Heart right ventricle (tissue), 16 donors: ENCODE data around the gene LAX1. TPM values are rescaled to one million over a fixed set of nuclear protein-coding genes. Genes with fewer than 3 reads are reported as not detected.
A peak's percentile ranks its signal among the peaks of the same experiment; 100 is the strongest.

Source experiments
- ATAC-seq, 8 donors: fragments of 200-7000 bp; cut with Tn5 transposase; one replicate each; pipeline ENCODE4 v1.9.1; 2020; ENCODE audit warnings: mild to moderate bottlenecking in 8 of 8, moderate library complexity in 8 of 8, moderate number of reproducible peaks in 1 of 8
- DNase-seq, 2 donors: peaks; one replicate each; pipeline ENCODE4 v3.0.0-alpha.2; 2020
- H3K27ac ChIP-seq, 10 donors: fragments of 200-600 bp; sonication (generic) in 2 of 10; one replicate each; pipeline versions ENCODE4 v1.5.0 to v1.8.0; 2020 to 2022; ENCODE audit warnings: mild to moderate bottlenecking in 3 of 10
- H3K27me3 ChIP-seq, 7 donors: fragments of 200-600 bp; one replicate each; pipeline ENCODE4 v1.8.0; 2021 to 2022; ENCODE audit warnings: mild to moderate bottlenecking in 2 of 7
- H3K36me3 ChIP-seq, 9 donors: fragments of 200-600 bp; sonication (generic) in 1 of 9; one replicate each; pipeline versions ENCODE4 v1.5.0 to v1.8.0; 2020 to 2022; ENCODE audit warnings: mild to moderate bottlenecking in 2 of 9
- H3K4me1 ChIP-seq, 9 donors: fragments of 200-600 bp; sonication (generic) in 1 of 9; one replicate each; pipeline versions ENCODE4 v1.5.0 to v1.8.0; 2020 to 2022; ENCODE audit warnings: mild to moderate bottlenecking in 4 of 9
- H3K4me3 ChIP-seq, 10 donors: fragments of 200-600 bp; sonication (generic) in 2 of 10; one replicate each; pipeline versions ENCODE4 v1.5.0 to v1.8.0; 2020 to 2022; ENCODE audit warnings: mild to moderate bottlenecking in 7 of 10, moderate library complexity in 2 of 10
- H3K9me3 ChIP-seq, 11 donors: fragments of 200-600 bp in 10 of 11; sonication (generic) in 2 of 11; one replicate each; pipeline versions ENCODE4 v1.5.0 to v1.8.0; 2013 to 2022; ENCODE audit warnings: mild to moderate bottlenecking in 2 of 11, control low read depth in 1 of 11, moderate library complexity in 1 of 11
- whole genome bisulfite sequencing, 2 donors: extraction: QIAGEN DNeasy Blood & Tissue Kit; methylation state at CpG; one replicate each; pipeline ENCODE4 v1.1.7; 2013; ENCODE audit warnings: inconsistent platforms in 1 of 2; 5-methylcytosine and 5-hydroxymethylcytosine counted together
- intact Hi-C, 10 donors: fragments of 100-400 bp; cut with DNase I; formaldehyde crosslinking; loops; one replicate each; pipeline versions ENCODE4 v1.11.1 to v1.14.2; 2022
- polyA plus RNA-seq, 2 donors: library from polyadenylated mRNA; stranded (reverse); fragments of 200-250 nt; gene quantifications; one replicate each; pipeline ENCODE4 v1.2.3, GENCODE V29; 2013
- total RNA-seq, 10 donors: library from RNA; stranded (reverse); fragmentation: NEBNext Ultra II Directional in 3 of 10; extraction: Animal tissue kit (Norgen Biotek cat#: 25700) in 3 of 10; gene quantifications; one replicate each; pipeline versions ENCODE4 v1.2.1 to v1.2.4, GENCODE V29; 2021 to 2023
- TF ChIP-seq, protein P1 (sequence below), 9 donors: fragments of 200-600 bp; sonication (generic) in 2 of 9; IDR thresholded peaks; one replicate each; pipeline versions ENCODE4 v1.5.0 to v1.8.0; 2021 to 2022; ENCODE audit warnings: antibody characterized with exemption in 9 of 9, mild to moderate bottlenecking in 5 of 9, moderate library complexity in 1 of 9
- donor health status: Arrhythmogenic right ventricular cardiomyopathy.
- donor health status: ischemic (EF 13 %, LVEDD 7.1; RV severe dilation, severe dysfunction).
- donor health status: healthy with polysubstance abuse.
- donor health status: DM: no; HTN: yes; CAD: no.
- donor health status: DM: no; HTN: no; CAD: no.
- donor health status: ischemic (EF 25% LVEDD 6.9; RV normal size, moderate dysfunction).
- donor health status: ischemic (EF 25% LVEDD 5.7; RV mildly dilated, moderate dysfunction).
- donor health status: healthy.
- donor health status: DM: yes; HTN: yes; CAD: no.
- donor health status: Ischemic cardiomyopathy.
- donor health status: ischemic (EF 35%, LVEDD 5.7; RV mildly dilated, moderate dysfunction).
- donor health status: nonischemic (EF 11% LVEDD 7.7; RV severe dilation, severe dysfunction).
- donor health status: DM: yes; HTN: yes; CAD: no.
- donor health status: PGD.
- donor health status: ischemic (EF 29% LVEDD 5.4; RV normal size, mild dysfunction).
- donor health status: nonischemic (EF 23%, LVEDD 6.1; RV moderate dilation, normal function).

LAX1 gene
- total and polyA plus RNA-seq, 12 donors: 0.03 to 1.3 (median 0.17) TPM; not detected in 2

DNA sequence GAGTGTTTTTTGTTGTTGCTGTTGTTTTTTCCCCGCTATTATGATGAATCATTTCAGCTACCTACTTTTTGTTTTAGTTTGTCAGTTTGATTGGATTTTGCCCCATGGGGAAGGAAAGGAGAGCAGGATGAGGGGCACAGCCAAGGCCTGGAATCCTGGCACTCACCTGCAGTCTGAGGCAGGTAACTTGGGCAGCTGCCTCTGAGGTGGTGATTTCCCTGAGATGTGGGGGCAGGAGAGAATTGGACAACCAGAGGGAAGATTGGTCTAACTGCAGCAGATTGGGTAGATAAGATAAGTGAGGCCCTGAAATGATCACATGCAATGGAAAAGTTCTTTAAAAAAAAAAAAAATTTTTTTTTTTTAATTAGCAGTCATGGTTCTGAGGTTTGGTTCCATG lies 1.5 kb upstream of the LAX1 start:
- Histone ChIP-seq H3K27ac (peak overlapping the region in 1 of 10 donors; percentile 88), H3K4me1 (peaks cover 0 to 9% (median 0%) of the 10 kb centered on the region in 9 donors), H3K9me3 (no peaks in the 10 kb centered on the region), H3K36me3 (no peaks in the 10 kb centered on the region), H3K4me3 (no peak overlapping the region), H3K27me3 (no peaks in the 10 kb centered on the region)
- intact Hi-C loops: no loop called here
- ATAC-seq (no peak), DNase-seq (no peak)
- TF ChIP-seq, protein P1, sequence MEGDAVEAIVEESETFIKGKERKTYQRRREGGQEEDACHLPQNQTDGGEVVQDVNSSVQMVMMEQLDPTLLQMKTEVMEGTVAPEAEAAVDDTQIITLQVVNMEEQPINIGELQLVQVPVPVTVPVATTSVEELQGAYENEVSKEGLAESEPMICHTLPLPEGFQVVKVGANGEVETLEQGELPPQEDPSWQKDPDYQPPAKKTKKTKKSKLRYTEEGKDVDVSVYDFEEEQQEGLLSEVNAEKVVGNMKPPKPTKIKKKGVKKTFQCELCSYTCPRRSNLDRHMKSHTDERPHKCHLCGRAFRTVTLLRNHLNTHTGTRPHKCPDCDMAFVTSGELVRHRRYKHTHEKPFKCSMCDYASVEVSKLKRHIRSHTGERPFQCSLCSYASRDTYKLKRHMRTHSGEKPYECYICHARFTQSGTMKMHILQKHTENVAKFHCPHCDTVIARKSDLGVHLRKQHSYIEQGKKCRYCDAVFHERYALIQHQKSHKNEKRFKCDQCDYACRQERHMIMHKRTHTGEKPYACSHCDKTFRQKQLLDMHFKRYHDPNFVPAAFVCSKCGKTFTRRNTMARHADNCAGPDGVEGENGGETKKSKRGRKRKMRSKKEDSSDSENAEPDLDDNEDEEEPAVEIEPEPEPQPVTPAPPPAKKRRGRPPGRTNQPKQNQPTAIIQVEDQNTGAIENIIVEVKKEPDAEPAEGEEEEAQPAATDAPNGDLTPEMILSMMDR (IDR thresholded peaks at IDR 0.05): no peak
- WGBS, 2 donors: 85 to 95% methylated on average over 1 of the region's 1 CpG

DNA sequence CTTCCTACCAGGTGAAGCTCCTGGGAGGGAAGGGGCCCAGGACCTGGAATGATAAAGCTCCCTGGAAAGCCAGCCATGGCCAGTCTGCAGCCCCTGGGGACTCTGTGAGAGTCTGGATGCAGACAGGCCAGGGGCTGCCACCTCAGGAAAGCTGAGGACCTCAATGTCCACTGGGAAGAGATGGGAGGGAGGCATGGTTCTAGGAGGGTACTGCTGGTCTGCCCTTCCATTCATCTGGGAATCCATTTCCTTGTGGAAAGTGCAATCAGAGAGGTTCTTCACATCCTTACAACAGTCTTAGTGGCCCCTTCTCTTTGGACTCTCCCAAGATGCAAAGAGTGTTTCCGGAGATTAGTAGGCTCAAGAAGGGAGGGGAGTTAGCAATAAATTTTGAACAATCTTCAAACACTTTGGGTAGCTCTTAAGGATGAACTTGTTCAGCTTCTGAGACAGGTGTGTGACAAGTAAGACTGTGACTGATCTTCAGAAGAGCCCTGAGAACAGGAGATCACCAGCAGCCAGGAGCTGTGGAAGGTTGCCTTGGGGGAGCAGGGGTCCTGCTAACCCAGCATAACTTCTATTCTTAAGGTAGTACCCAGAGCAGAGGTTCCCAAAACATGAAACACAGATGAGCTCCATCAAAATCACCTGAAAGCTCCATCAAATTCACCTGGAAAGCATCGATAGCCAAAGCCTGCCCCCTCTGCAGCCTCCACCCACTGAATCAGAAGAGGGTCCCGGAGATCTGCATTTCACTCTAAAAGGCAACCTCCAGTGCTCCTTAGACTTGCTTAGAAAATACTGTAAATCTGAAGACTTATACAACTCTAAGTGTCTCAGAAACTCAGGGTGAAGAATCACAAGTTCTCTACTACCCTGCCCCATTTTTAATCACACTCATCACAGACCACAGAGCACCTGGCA lies 616 bp upstream of the LAX1 start:
- no peaks in the 10 kb centered on the region for H3K9me3 ChIP-seq
- H3K36me3 ChIP-seq: no peaks in the 10 kb centered on the region
- intact Hi-C loops: no loop called here
- H3K4me1 ChIP-seq: peaks cover 0 to 17% (median 3%) of the 10 kb centered on the region in 9 donors
- TF ChIP-seq, protein P1 (IDR thresholded peaks at IDR 0.05): no peak
- H3K4me3 ChIP-seq: no peak overlapping the region
- peak overlapping the region in 1 of 10 donors; percentile 88 for H3K27ac ChIP-seq
- ATAC-seq (no peak), DNase-seq (no peak)
- WGBS, 2 donors: 87 to 93% methylated on average over 3 of the region's 3 CpGs
- H3K27me3 ChIP-seq: no peaks in the 10 kb centered on the region

DNA sequence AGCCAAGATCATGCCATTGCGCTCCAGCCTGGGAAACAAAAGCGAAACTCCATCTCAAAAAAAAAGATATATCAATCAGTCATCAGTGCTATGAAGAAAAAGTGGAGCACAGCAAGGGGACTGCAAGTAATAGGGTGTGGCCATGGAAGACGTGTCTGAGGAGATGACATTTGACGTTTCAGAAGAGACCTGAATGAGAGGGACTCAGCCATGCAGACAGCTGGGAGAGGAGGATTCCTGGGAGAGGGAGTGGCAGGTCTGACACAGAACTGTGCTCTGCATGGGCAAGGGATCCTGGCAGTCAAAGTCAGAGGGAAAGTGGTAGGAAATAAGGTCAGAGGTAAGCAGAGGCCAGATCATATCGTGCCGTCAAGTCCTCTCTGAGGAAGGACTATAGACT lies 3.3 kb downstream of the LAX1 start:
- no peaks in the 10 kb centered on the region for H3K36me3 ChIP-seq
- H3K9me3 ChIP-seq: no peaks in the 10 kb centered on the region
- TF ChIP-seq, protein P1 (IDR thresholded peaks at IDR 0.05): no peak
- H3K4me1 ChIP-seq: peaks cover 0 to 25% (median 6%) of the 10 kb centered on the region in 9 donors
- no peaks in the 10 kb centered on the region for H3K27me3 ChIP-seq
- H3K27ac ChIP-seq: no peak overlapping the region
- no peak overlapping the region for H3K4me3 ChIP-seq
- ATAC-seq: no peak
- intact Hi-C loops: no loop called here
- DNase-seq: no peak
- 82 to 84% methylated on average over 6 of the region's 6 CpGs for WGBS, 2 donors

DNA sequence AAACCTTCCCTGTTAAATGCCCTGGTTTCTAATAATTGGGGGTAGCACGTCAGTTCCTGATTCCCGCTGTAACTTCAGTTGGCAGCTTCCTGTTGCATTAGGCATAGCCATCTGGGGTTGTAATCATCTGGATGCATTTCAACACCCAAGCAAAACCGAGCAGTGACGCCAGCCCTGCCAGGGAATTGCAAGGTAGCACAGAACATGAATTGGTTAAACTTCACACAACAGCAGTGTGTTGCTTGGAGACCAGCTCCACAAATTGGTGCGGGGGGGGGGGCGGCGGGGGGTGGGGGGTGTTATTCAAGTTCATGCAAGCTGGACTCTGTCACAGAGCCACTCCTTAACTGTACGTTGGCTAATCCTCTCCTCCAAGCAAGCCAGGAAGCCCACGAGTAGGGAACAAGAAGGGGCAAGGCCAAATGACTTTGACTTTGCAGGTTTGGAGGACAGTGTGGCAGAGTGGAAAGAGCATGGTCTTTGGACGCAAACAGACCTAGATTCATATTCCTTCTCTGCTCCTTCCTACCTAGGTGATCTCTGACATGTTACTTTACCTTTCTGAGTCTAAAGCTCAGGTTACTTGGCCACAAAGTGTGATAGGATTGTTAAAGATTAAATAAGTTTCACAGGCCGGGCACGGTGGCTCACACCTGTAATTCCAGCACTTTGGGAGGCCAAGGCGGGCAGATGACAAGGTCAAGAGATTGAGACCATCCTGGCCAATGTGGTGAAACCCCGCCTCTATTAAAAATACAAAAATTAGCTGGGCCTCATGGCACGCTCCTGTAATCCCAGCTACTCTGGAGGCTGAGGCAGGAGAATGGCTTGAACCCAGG lies 4.7 kb downstream of the LAX1 start:
- Histone ChIP-seq H3K9me3 (no peaks in the 10 kb centered on the region), H3K27ac (peak overlapping the region in 7 of 10 donors; percentile 37 to 68 (median 52)), H3K27me3 (no peaks in the 10 kb centered on the region), H3K36me3 (peaks cover 0 to 8% (median 0%) of the 10 kb centered on the region in 9 donors), H3K4me3 (peak overlapping the region in 4 of 10 donors; percentile 13 to 33 (median 18)), H3K4me1 (peaks cover 0 to 25% (median 6%) of the 10 kb centered on the region in 9 donors)
- DNase-seq (peak; percentile 58 to 79), ATAC-seq (peak; percentile 71 to 96 (median 88))
- 38% methylated on average over 15 of the region's 15 CpGs for WGBS, 2 donors
- intact Hi-C loops: loop anchor here in 2 of 10 donors (10.0 kb wide), 2 partner anchors 145 to 265 kb away; partner anchors contain the start of gene ATP2B4 (in 1 of the 2)
- TF ChIP-seq, protein P1 (IDR thresholded peaks at IDR 0.05): no peak
